ENCODE measurements around the gene SYT1. TPM values are rescaled to one million over a fixed set of nuclear protein-coding genes. Genes with fewer than 3 reads are reported as not detected.

The SYT1 gene
- total and polyA plus RNA-seq, 2 donors (not counting 3 experiments of a cell fraction or from before 2014, with no cell fraction given) = 3.2 to 15.3 TPM

DNA sequence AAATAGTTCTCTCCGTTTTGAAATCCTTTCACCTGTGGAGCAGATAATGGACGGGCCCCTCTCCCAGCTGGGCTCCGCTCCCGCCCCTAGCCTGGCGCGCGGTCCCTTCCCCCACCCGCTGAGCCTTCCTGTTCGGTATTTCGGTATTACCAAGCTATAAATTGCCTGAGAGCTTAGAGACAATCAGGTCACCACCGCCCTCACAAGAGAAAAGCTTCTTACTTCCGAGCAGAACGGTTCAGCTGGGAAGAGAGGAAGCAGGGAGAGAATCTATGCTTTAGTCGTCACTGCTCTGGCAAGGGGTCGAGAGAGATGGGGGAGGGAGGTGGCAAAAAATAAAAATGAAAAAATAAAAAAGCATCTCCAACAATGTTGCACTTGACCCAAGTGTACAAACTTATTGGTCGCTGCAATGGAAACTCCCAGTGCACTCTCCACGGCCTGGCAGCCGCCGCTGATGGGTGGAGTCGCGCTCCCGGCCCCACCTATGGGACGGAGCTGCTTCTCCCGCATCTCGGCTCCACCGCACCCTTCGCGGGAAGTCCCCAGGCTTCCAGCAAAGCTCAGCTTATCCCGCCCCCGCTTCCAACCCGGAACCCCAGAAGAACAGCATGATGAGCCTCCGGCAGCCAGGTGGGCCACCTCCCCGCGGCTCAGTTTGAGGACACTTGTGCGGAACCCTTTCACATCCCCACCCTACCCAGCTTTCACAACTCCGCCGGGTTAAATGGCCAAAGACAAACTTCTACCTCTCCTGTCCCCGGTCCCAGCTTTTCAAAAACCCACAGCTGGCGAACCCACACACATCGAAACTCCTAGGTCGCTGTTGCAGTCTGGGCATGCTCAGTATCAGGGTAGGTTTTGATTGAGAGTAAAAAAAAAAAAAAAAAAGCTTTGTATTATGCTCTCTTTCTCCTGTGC, 832 bp upstream of the SYT1 start:
- Histone ChIP-seq H3K4me2 (ENCODE audit: insufficient read depth, low read length) (peak overlapping the region; percentile 93), H3K27me3 (ENCODE audit: control insufficient read depth in 2 of 2, insufficient read depth in 2 of 2, low read length in 2 of 2) (peaks cover 6 to 9% of the 10 kb centered on the region in 2 experiments), H2AFZ (ENCODE audit: low read depth, low read length) (peak overlapping the region; percentile 91), H4K20me1 (replicated peaks; ENCODE audit: control insufficient read depth, extremely low read depth, insufficient read depth, low read length) (no peaks in the 10 kb centered on the region), H3K79me2 (ENCODE audit: control insufficient read depth, insufficient read depth, low read length) (no peaks in the 10 kb centered on the region), H3K36me3 (ENCODE audit: control insufficient read depth in 2 of 2, extremely low read depth in 1 of 2, insufficient read depth in 2 of 2, low read length in 2 of 2) (no peaks in the 10 kb centered on the region), H3K4me3 (replicated peaks in 1 of 3; ENCODE audit: insufficient read depth in 1 of 3, low read depth in 1 of 3, low read length in 3 of 3) (peak overlapping the region; percentile 45 to 91 (median 88)), H3K9me3 (replicated peaks; ENCODE audit: control insufficient read depth, insufficient read depth, low read length) (no peaks in the 10 kb centered on the region), H3K9ac (replicated peaks; ENCODE audit: extremely low read depth, insufficient read depth, low read length) (peak overlapping the region; percentile 74), H3K4me1 (ENCODE audit: control insufficient read depth, extremely low read depth, insufficient read depth, low read length) (peaks cover 9% of the 10 kb centered on the region), H3K27ac (ENCODE audit: insufficient read depth, low read depth, low read length) (peak overlapping the region; percentile 69), H3K9me1 (replicated peaks; ENCODE audit: control insufficient read depth, extremely low read depth, insufficient read depth, low read length) (no peaks in the 10 kb centered on the region)
- ChIA-PET CTCF (interaction anchor here (0.5 to 2.5 kb wide), 14 partner anchors 10 to 718 kb away, joined by 3 to 13 read pairs (median 4); no protein-coding TSS in a partner anchor), POLR2A (interaction anchor here (0.6 to 1.9 kb wide), 6 partner anchors 15 to 392 kb away, joined by 3 to 9 read pairs (median 4); no protein-coding TSS in a partner anchor)
- dilution Hi-C loops (cut with MboI; ENCODE audit: extremely low pct_ligation_motif_present, low sequenced_read_pairs) = no loop called here
- TSS peak; percentile 59 for BruUV-seq (replicated peaks)
- intact Hi-C loops (cut with micrococcal nuclease) = loop anchor here (1.0 to 10.0 kb wide), 7 partner anchors 17 to 511 kb away; no protein-coding TSS in a partner anchor
- TF ChIP-seq JUN (IDR thresholded peaks at IDR 0.05; ENCODE audit: borderline replicate concordance, insufficient read depth, insufficient read length, low read depth) (no peak), EZH2 (IDR thresholded peaks at IDR 0.05; ENCODE audit: borderline replicate concordance, low read depth, low read length, severe bottlenecking) (no peak), MYC (IDR thresholded peaks at IDR 0.05; ENCODE audit: low read depth, low read length) (no peak), GATA2 (IDR thresholded peaks at IDR 0.05; ENCODE audit: insufficient read depth, insufficient read length, low read depth, low read length) (no peak), POLR2A (IDR thresholded peaks at IDR 0.05; ENCODE audit: low read depth, low read length) (no peak), POLR2AphosphoS5 (IDR thresholded peaks at IDR 0.05; ENCODE audit: insufficient read depth, low read depth, low read length) (peak; percentile 8), FOS (IDR thresholded peaks at IDR 0.05; ENCODE audit: borderline replicate concordance, insufficient read depth, low read length) (no peak)
- TF ChIP-seq, protein P1, sequence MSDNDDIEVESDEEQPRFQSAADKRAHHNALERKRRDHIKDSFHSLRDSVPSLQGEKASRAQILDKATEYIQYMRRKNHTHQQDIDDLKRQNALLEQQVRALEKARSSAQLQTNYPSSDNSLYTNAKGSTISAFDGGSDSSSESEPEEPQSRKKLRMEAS (IDR thresholded peaks at IDR 0.05; ENCODE audit: insufficient read depth, insufficient read length) = no peak
- TF ChIP-seq, protein P2, sequence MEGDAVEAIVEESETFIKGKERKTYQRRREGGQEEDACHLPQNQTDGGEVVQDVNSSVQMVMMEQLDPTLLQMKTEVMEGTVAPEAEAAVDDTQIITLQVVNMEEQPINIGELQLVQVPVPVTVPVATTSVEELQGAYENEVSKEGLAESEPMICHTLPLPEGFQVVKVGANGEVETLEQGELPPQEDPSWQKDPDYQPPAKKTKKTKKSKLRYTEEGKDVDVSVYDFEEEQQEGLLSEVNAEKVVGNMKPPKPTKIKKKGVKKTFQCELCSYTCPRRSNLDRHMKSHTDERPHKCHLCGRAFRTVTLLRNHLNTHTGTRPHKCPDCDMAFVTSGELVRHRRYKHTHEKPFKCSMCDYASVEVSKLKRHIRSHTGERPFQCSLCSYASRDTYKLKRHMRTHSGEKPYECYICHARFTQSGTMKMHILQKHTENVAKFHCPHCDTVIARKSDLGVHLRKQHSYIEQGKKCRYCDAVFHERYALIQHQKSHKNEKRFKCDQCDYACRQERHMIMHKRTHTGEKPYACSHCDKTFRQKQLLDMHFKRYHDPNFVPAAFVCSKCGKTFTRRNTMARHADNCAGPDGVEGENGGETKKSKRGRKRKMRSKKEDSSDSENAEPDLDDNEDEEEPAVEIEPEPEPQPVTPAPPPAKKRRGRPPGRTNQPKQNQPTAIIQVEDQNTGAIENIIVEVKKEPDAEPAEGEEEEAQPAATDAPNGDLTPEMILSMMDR (IDR thresholded peaks at IDR 0.05; ENCODE audit: extremely low read depth in 1 of 2, insufficient read depth in 1 of 2, low read depth in 1 of 2, low read length in 2 of 2) = no peak
- DNase-seq (ENCODE audit: low read depth, low spot score) = peak; percentile 66
- peak; percentile 49 for FAIRE-seq

All from endothelial cell of umbilical vein (primary cell).